LNCaP clone FGC (cell line): ENCODE data around the gene AGMO.
"Not testable (repeated sequence)": the region's sequence is repeated elsewhere in the genome, so short reads cannot be mapped to it uniquely, and the experiment has no call there.

ENCODE experiments used
- DNase-seq: peaks from one replicate; pipeline ENCODE4 v3.0.0-alpha.2; 2011; ENCODE audit warnings: low read depth
- H3K4me3 ChIP-seq: 2 replicates; pipeline ENCODE4 v1.5.1; 2011; ENCODE audit warnings: mild to moderate bottlenecking, low read depth, low read length, control low read depth
- CTCF ChIP-seq: IDR thresholded peaks from 2 replicates; pipeline ENCODE4 v1.5.1; 2012; ENCODE audit warnings: mild to moderate bottlenecking; ENCODE audit not compliant: control insufficient read depth, insufficient read depth; ENCODE audit errors: extremely low read depth

AGMO gene

GRCh38 chr7:15308821-15309220, 253.0 kb downstream of the AGMO start:
- TF ChIP-seq CTCF, result no peak
- DNase-seq, result no peak
- H3K4me3 ChIP-seq, result no peak overlapping the region

GRCh38 chr7:15306296-15306695, 255.5 kb downstream of the AGMO start:
- TF ChIP-seq CTCF, result no peak
- no peak overlapping the region for H3K4me3 ChIP-seq
- no peak for DNase-seq

- DNase-seq, result peak; percentile 2
- peak; percentile 75 for TF ChIP-seq CTCF
- no peak overlapping the region for H3K4me3 ChIP-seq
These were observed 256.7 kb downstream of the AGMO start for GRCh38 chr7:15305002-15305600.

GRCh38 chr7:15303357-15303756, 258.5 kb downstream of the AGMO start:
- H3K4me3 ChIP-seq, result no peak overlapping the region
- no peak for TF ChIP-seq CTCF
- DNase-seq, result no peak

GRCh38 chr7:15300986-15301385, 260.8 kb downstream of the AGMO start:
- not testable (repeated sequence) for H3K4me3 ChIP-seq, DNase-seq

- TF ChIP-seq CTCF, result no peak
- no peak for DNase-seq
- H3K4me3 ChIP-seq, result no peak overlapping the region
These were observed 269.7 kb downstream of the AGMO start for GRCh38 chr7:15292138-15292537.

- TF ChIP-seq CTCF, result no peak
- H3K4me3 ChIP-seq, result no peak overlapping the region
- no peak for DNase-seq
These were observed 270.1 kb downstream of the AGMO start for GRCh38 chr7:15291699-15292098.
